AG04449 (cell line): Measurements from ENCODE around the gene MSX1.

Source experiments
- CTCF ChIA-PET: fragments of 350-600 bp; formaldehyde crosslinking; extraction: SDS; loops from one replicate; lab custom pipeline; 2021; ENCODE audit warnings: antibody characterized with exemption; lab: Yijun Ruan, JAX
- POLR2A ChIA-PET: fragments of 400-600, 350-600 bp; formaldehyde crosslinking; extraction: SDS; loops from one replicate; lab custom pipeline; 2020; ENCODE audit warnings: antibody characterized with exemption, inconsistent platforms; lab: Yijun Ruan, JAX
- DNase-seq: peaks from one replicate; pipeline ENCODE4 v3.0.0-alpha.2; 2010; ENCODE audit warnings: low read depth, low spot score
- H3K4me3 ChIP-seq: 2 replicates; pipeline ENCODE4 v1.5.1; 2011; ENCODE audit warnings: low read depth, mild to moderate bottlenecking, control low read depth, low read length
- TF ChIP-seq, protein P1 (sequence below): IDR thresholded peaks from one replicate; pipeline ENCODE4 v1.5.1; 2011; ENCODE audit warnings: mild to moderate bottlenecking, moderate library complexity, low read length, control low read depth, inconsistent platforms; ENCODE audit not compliant: insufficient read depth; ENCODE audit errors: missing control alignments

The MSX1 gene

DNA sequence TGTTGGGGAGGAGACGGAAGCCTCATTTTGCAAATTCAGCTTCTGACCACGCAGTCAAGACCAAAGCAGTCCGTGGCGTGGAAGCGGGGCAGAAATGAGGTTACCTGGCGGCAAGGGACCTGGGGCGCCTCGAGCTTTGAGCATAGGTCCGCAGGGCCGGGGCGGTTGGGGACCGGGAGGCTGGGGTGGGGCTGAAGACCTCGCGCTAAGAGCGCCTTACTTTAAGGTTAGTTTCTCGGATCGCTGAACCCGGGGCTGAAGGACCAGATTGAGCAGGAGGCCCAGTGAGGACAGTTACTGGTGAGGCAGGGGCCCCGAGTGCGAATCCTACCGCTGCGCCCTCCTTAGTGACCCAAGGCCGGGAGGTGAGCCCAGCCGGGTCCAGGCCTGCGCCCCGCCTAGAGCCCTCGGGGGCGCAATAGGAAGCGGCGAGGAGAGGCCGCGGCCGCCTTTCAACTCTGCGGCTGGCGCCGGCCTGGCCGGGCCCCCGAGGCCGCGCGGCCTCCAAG is 7.5 kb downstream of the MSX1 start:
- TF ChIP-seq, protein P1, sequence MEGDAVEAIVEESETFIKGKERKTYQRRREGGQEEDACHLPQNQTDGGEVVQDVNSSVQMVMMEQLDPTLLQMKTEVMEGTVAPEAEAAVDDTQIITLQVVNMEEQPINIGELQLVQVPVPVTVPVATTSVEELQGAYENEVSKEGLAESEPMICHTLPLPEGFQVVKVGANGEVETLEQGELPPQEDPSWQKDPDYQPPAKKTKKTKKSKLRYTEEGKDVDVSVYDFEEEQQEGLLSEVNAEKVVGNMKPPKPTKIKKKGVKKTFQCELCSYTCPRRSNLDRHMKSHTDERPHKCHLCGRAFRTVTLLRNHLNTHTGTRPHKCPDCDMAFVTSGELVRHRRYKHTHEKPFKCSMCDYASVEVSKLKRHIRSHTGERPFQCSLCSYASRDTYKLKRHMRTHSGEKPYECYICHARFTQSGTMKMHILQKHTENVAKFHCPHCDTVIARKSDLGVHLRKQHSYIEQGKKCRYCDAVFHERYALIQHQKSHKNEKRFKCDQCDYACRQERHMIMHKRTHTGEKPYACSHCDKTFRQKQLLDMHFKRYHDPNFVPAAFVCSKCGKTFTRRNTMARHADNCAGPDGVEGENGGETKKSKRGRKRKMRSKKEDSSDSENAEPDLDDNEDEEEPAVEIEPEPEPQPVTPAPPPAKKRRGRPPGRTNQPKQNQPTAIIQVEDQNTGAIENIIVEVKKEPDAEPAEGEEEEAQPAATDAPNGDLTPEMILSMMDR: no peak
- ChIA-PET CTCF (no interaction called here), POLR2A (no interaction called here)
- H3K4me3 ChIP-seq: peak overlapping the region; percentile 30
- no peak for DNase-seq

DNA sequence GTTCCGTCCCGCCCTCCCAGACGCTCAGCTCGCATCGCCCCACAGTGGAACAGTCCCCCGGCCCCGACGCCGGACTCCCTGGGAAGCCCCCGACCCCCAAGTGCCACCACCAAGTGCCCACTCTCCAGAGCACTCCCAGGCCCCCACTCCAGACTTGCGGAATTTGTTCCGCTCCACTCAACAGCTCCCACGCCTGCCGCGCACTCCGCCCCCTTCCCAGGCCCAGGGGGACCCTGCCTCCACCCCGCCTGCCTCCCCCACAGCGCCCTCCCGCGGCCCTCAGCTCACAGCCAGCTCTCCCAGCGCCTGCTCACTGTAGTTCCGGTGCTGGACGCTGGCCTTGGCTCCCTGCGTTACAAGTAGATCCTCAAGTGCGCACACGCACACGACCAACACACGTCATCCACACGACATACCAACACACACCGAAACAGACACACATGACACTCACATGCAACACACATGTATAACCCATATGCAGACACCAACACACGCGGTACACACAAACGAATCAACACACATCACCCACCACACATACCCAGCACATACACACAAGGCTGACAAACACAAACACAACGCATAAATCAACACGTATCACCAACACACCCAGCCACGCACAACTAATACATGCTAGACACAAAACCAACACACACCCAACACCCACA is 8.0 kb downstream of the MSX1 start:
- TF ChIP-seq, protein P1: peak; percentile 20
- ChIA-PET POLR2A (no interaction called here), CTCF (no interaction called here)
- no peak for DNase-seq
- no peak overlapping the region for H3K4me3 ChIP-seq

DNA sequence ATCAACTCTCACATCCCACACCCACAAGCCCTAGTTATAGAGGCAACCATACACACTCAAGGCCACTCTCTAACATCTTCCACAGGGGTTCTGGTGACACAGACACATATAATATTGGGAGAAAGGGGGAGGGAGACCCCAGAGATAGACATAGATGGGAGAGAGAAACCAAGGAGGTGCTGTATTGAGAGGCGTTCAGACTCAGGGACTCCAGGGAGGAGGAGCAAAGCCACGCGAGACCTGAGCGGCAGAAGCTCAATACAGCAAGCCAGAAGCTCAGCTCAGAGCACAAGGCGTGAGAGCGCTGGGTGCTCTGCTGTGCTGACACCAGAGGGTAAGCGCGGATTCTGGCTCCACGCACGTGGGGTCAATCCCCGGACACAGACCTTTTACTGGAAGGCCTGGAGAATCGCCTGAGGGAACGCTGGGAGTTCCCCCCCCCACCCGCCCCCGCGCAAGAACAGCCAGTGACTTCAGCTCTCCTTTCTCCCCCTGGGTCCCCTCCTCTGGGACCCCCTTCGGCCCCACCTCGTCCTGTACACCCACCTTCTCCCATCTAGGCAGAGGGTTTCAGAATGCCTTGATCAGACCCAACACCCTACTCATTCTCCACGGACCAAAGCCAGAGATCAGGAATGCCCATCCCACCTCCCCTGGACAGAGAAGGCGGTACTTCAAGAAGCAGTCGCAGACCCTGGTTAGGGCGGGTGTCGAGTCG is 8.7 kb downstream of the MSX1 start:
- CTCF ChIA-PET: no interaction called here
- TF ChIP-seq, protein P1: no peak
- POLR2A ChIA-PET: no interaction called here
- DNase-seq: no peak
- no peak overlapping the region for H3K4me3 ChIP-seq

DNA sequence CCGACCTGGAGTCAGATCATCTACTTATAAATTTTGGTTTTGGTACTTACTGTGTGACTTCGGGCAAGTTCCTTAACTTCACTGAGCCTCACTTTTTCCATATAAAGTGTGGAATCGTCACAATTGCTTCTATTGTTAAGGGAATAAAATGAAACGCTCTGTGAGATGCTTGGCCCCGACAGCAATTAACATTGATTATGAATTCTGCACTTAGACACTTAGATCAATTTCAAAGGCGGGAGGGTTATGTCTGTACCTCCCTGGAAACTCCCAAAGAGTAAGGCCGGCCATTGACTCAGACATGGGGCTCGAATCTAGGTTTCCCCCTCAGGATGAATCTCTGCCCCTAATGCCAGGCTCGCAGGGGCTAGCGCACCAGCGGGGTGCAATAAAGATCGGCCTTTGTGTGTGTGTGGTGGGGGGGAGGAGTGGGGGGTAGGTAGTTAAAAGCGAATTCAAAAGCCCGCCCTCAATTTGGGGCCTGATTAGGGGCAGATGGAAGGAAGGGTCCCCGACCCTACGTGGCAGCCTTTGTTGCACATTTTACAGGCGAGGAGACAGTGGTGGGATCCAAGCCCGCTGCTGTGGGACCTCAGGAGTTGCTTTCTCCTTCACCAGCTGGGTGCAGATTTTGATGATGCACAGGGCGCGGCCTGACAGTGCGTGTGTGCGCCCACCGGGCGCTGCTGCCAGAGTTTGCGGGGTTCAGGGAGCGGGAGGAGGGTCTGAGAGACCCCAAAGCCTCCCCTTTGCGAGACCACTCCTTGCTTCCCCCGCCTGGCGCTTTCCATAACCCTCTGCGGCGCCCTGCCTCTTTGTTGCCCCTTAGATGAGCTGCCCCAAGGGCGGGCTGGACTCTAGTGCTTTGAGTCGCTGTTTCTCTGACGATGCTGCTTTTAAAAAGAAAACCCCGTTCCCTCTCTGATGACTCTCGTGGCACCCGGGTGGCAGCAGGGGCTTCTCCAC is 9.6 kb downstream of the MSX1 start:
- H3K4me3 ChIP-seq: no peak overlapping the region

DNA sequence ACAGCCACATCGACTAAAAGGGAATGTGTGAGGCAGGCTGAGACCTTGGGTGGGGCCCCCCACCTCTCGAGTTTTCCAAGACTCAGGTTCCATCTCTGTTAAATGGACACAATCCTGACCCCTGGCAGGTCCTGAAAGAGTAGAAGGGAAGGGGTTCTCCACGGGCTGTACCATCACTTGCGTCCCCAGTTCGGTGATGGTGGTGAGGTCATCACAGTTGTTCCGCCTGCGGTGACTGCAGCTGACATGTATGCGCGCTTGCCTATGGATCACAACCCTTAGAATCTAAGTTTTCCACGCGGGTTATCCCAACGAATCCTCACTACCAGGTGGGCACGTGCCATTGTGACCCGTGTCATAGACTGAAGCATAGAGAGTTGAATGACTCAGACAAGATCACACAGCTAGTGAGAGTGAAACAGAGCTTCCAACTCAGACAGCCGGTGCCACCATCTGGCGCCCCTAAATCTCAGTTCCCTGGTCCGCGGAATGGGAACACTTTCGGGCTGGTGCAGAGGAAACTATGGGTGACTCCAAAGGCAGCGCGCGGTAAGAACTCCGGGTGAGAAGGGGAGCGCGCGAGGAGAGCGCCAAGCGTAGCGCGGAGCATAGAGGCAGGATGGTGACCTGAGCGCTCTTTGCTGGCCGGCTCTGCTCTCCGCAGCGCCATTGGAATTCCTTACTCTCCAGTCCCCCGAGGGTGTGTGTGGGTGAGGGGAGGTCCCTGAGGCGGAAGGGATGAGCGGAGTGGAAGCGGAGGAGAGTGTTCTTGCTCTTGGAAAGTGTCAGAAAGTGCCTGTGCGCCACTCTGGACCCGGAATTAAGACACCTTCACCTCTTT is 10.5 kb downstream of the MSX1 start:
- TF ChIP-seq, protein P1: no peak
- H3K4me3 ChIP-seq: peak overlapping the region; percentile 20; the same call in 1 of the 2 replicates
- ChIA-PET CTCF (no interaction called here), POLR2A (interaction anchor here (0.7 kb wide), 1 partner anchor 8 kb away, joined by 3 read pairs; no protein-coding TSS in a partner anchor)
- DNase-seq: no peak

More for the DNA sequence above, 9.6 kb downstream of the MSX1 start:
- POLR2A ChIA-PET: no interaction called here
- CTCF ChIA-PET: no interaction called here
- TF ChIP-seq, protein P1: no peak
- no peak for DNase-seq
